SK-N-DZ (cell line): ENCODE data around the gene SERTM2.

ENCODE experiments used
- DNase-seq: peaks from one replicate; pipeline ENCODE4 v3.0.0-alpha.2; 2015; ENCODE audit warnings: low spot score

SERTM2 gene

DNA sequence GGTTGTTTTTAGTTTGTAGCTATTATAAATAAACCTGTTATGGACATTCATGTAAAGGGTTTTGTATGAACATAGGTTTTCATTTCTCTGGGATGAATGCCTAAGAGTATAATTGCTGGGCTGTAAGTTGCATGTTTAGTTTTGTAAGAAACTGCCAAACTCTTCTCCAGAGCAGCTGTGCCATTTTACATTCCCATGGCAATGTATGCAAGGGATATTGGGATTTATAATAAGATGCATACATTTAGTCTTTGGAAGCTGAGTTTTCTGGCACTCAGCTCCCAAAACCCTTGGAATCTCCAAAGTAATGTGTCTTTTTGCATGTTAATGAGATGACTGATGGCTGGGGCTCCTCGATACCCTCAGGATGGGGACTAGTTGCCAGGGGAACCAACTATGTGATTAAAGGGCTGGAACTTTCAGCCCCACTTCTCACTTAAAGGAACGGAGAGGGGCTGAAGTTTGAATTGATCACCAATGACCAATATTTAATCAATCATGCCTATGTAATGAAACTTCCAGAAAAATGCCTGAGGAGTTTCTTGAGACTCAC, 44.0 kb downstream of the SERTM2 start:
- no peak for DNase-seq

DNA sequence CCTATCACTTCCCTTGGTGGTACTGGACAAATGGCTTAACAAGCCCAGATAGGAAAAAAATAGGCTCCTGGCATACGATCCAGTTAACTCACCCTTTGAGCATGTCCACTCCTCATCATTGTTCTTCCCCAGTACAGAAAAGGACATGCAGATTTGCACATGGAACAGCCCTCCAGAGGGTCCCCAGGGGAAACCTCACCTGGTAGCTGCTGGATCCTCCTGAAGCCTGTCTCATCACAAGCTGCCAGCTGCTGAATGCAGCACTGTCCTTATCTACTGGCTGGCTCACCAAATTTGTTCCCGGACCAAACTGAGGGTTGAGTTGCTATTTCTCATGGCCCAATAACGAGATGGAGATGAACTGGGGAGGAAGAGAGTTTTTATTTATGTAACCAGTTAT, 49.4 kb downstream of the SERTM2 start:
- peak; percentile 56 for DNase-seq

DNA sequence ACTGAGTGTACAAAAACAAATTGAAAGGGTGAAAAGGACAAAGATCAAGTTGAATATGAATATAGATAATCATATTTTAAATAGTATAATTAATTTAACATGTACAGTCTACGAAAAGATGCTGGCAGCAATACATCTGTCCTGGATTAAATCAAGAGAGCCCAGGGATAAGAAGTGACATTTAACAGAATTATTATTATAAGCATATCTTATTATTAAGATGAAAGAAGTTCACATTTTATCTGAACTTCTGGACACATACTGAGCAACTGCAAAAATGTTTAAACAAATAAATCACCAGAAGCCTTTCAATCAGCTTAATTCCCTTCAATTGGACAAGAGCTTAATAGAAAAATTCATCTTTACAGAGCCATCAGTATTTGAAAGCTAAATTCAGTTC, 50.4 kb downstream of the SERTM2 start:
- no peak for DNase-seq

DNA sequence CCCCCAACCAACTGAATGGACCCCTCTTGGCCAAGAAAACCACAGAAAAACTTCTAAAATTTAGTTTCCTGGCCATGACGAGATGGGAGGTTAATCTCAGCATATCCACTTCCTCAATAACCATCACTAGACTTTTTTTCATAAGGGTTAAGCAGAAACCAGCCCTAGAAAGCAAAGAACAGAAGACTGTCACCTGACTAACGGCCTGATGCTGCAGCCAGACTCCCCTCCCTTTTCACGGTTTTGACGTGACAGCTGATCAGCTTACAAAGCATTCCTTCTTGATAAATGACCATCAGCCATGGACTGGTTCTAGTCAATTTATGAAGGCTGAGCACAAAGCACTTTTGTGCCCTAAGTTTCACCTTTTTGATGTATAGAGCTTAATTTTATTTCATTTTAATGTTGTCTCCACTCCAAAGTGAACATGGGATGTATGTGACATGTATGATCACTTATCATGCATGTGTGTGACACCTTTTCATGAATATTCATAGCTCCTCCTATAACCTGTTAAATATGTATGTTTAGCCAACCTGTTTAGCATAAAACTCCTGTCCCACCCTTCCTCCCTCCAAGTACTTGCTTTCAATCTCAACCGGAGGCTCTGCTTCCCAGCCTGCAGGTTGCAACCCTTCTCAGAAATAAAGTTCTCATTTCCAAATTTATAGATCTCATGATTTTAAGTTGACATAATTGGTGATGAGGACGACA, 56.3 kb downstream of the SERTM2 start:
- no peak for DNase-seq

DNA sequence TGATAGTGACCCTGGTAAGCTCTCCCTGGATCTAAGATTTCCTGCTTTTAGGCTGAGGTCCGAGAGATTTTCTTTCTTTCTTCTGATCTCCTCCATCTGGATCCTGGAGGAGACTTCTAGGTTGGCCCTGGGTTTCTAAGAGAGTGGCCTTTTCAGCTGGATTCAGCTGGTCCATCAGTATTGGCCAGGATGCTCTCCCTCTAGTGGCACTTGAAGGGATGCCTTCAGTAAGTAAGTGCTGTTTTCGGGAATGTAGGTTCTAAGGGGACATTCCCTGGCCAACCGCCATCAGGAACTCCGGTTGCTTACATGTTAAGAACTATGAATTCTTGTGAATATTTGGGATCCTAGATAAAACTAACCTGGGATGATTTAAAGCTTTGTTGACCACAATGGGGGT, 56.9 kb downstream of the SERTM2 start:
- peak; percentile 54 for DNase-seq

DNA sequence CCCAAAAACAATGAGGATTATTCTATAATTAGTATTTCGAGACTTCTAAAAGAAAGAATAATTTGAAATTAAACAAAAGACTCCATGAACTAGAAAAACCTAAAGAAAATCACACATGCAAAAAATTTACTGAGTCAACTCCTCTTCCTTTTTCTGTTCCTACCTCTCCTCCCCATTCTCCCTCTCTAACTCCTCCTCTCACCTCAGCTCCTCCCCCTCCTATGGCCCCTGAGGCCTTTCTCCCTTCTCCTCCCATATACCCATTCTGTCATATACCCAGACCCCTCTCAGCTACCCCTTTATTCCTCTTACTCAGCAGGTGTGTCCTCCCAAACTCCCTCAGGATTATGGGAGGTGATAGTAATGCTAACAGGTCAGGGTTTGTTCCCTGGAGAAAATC, 57.4 kb downstream of the SERTM2 start:
- DNase-seq: no peak
